Activated CD8-positive, alpha-beta memory T cell treated with anti-CD3 and anti-CD28 coated beads, Interleukin-2, amount 50 U/mL, for 48 hours (primary cell): Measurements from ENCODE around the gene ABCA12.

Source experiments
- DNase-seq: peaks from one replicate; pipeline ENCODE4 v3.0.0-alpha.2; 2020

Gene ABCA12

GRCh38 chr2:215110918-215111317 lies 27.5 kb downstream of the ABCA12 start:
- DNase-seq = no peak

GRCh38 chr2:215107216-215108056 lies 31.0 kb downstream of the ABCA12 start:
- no peak for DNase-seq

- no peak for DNase-seq
Measured at GRCh38 chr2:215105607-215106354, 32.6 kb downstream of the ABCA12 start.

GRCh38 chr2:215104226-215104625 lies 34.2 kb downstream of the ABCA12 start:
- DNase-seq = no peak

GRCh38 chr2:215098875-215099274 lies 39.6 kb downstream of the ABCA12 start:
- DNase-seq = no peak

GRCh38 chr2:215084080-215084479 lies 54.3 kb downstream of the ABCA12 start:
- no peak for DNase-seq

- no peak for DNase-seq
Measured at GRCh38 chr2:215083146-215083545, 55.3 kb downstream of the ABCA12 start.

GRCh38 chr2:215082446-215082845 lies 56.0 kb downstream of the ABCA12 start:
- no peak for DNase-seq

- no peak for DNase-seq
Measured at GRCh38 chr2:215080545-215080944, 57.9 kb downstream of the ABCA12 start.

GRCh38 chr2:215071676-215072075 lies 66.8 kb downstream of the ABCA12 start:
- no peak for DNase-seq

- no peak for DNase-seq
Measured at GRCh38 chr2:215068399-215068798, 70.0 kb downstream of the ABCA12 start.

GRCh38 chr2:215066124-215066523 lies 72.3 kb downstream of the ABCA12 start:
- DNase-seq = no peak

GRCh38 chr2:215063526-215063925 lies 74.9 kb downstream of the ABCA12 start:
- no peak for DNase-seq

GRCh38 chr2:215060861-215061536 lies 77.4 kb downstream of the ABCA12 start:
- no peak for DNase-seq

- DNase-seq = no peak
Measured at GRCh38 chr2:215059724-215060123, 78.7 kb downstream of the ABCA12 start.

GRCh38 chr2:215055891-215056290 lies 82.5 kb downstream of the ABCA12 start:
- no peak for DNase-seq

- DNase-seq = no peak
Measured at GRCh38 chr2:215052810-215053209, 85.6 kb downstream of the ABCA12 start.

GRCh38 chr2:215052404-215052803 lies 86.0 kb downstream of the ABCA12 start:
- no peak for DNase-seq

GRCh38 chr2:215049341-215049740 lies 89.1 kb downstream of the ABCA12 start:
- no peak for DNase-seq

- DNase-seq = no peak
Measured at GRCh38 chr2:215038421-215038820, 100.0 kb downstream of the ABCA12 start.

- no peak for DNase-seq
Measured at GRCh38 chr2:215036314-215036713, 102.1 kb downstream of the ABCA12 start.

- DNase-seq = no peak
Measured at GRCh38 chr2:215034154-215034553, 104.3 kb downstream of the ABCA12 start.

- no peak for DNase-seq
Measured at GRCh38 chr2:215032153-215032552, 106.3 kb downstream of the ABCA12 start.

- no peak for DNase-seq
Measured at GRCh38 chr2:215031321-215031720, 107.1 kb downstream of the ABCA12 start.
